ENCODE results near the gene CHST12.
"Not testable (repeated sequence)": the region's sequence is repeated elsewhere in the genome, so short reads cannot be mapped to it uniquely, and the experiment has no call there.

- not testable (repeated sequence) for TF ChIP-seq CTCF (conservative IDR thresholded peaks at IDR 0.05; ENCODE audit: low read depth, low read length); EZH2phosphoT487 (IDR thresholded peaks at IDR 0.05; ENCODE audit: borderline replicate concordance, low read length)
Measured at GRCh38 chr7:2390020-2390816, 13.2 kb upstream of the CHST12 start.
